ENCODE measurements around the gene NUTM2F. TPM values are rescaled to one million over a fixed set of nuclear protein-coding genes. Genes with fewer than 3 reads are reported as not detected.
"Not testable (repeated sequence)": the region's sequence is repeated elsewhere in the genome, so short reads cannot be mapped to it uniquely, and the experiment has no call there.

The NUTM2F gene
- total RNA-seq = not detected

DNA sequence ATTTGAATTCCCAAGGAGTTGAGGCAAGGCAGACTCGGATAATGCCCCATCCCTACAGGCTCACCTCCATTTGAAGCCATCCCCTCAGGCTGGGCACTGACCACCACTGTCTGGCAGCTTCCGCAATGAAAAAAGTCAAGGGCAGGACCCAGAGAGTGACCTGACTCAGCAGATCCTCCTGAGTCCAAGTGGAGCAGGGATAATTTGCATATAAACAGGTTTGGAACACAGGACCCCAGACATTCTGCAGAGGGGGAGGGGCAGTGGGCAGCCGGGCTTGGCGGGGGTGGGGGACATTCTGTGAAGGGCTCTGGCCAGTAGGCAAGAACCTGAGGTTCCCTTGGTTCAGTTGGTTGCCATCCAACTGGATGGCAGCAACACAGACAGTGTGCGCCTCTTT is at the start of gene NUTM2F:
Gene NUTM2F (minus strand): TSS at position 101 of the 400 bp plus-strand sequence. CDS start 21 bp downstream, at position 80.
- DNase-seq (ENCODE audit: low spot score) = not testable (repeated sequence)

- not testable (repeated sequence) for DNase-seq (ENCODE audit: low spot score)
Measured at GRCh38 chr9:94375197-94375596, 46.8 kb upstream of the NUTM2F start.

GRCh38 chr9:94374176-94375056 is 46.0 kb upstream of the NUTM2F start:
- DNase-seq (ENCODE audit: low spot score) = peak; percentile 91

- not testable (repeated sequence) for DNase-seq (ENCODE audit: low spot score)
Measured at GRCh38 chr9:94373779-94374175, 45.3 kb upstream of the NUTM2F start.

DNA sequence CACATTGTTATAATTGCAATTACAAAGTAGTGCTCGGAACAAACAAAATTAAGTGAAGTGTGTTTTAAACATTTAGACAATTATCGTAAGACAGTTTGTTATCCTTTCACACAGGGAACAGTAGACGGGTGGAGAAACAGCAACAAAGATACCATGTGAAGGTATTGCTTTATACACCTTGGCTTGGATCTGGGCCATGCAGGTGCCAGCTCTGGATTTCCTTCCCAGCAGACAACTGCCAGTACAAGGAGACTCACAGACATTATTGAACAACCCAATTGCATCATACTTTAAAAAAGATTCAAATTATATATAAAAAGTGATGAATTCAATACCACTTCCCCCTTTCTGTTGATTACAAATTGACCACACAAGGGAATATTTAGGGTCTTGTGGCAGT is 41.8 kb upstream of the NUTM2F start:
- not testable (repeated sequence) for DNase-seq (ENCODE audit: low spot score)

DNA sequence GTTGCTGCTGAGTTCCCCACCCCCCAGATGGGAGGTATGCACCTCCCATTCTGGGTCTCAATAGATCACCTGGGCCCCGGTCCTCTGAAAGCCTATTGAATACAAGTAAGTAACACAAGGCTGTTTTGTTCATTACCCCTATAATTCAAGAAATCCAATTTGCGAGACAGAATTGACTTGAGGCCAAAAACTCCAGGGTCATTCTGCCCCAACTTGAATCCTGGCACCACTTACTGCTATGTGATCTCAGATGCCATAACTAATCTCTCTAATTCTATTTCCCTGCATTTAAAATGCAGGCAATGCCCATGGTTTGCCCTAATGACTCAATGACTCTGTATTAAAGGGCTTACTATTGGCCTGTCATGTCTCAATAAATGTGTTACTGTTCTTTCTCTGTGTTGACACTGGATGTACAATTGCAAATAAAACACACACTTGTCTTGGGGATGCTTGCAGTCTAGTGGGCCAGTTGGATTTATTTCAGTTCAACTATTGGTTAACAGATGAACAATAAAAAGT is 35.7 kb upstream of the NUTM2F start:
- DNase-seq (ENCODE audit: low spot score) = not testable (repeated sequence)

GRCh38 chr9:94357158-94357557 is 28.7 kb upstream of the NUTM2F start:
- DNase-seq (ENCODE audit: low spot score) = not testable (repeated sequence)

DNA sequence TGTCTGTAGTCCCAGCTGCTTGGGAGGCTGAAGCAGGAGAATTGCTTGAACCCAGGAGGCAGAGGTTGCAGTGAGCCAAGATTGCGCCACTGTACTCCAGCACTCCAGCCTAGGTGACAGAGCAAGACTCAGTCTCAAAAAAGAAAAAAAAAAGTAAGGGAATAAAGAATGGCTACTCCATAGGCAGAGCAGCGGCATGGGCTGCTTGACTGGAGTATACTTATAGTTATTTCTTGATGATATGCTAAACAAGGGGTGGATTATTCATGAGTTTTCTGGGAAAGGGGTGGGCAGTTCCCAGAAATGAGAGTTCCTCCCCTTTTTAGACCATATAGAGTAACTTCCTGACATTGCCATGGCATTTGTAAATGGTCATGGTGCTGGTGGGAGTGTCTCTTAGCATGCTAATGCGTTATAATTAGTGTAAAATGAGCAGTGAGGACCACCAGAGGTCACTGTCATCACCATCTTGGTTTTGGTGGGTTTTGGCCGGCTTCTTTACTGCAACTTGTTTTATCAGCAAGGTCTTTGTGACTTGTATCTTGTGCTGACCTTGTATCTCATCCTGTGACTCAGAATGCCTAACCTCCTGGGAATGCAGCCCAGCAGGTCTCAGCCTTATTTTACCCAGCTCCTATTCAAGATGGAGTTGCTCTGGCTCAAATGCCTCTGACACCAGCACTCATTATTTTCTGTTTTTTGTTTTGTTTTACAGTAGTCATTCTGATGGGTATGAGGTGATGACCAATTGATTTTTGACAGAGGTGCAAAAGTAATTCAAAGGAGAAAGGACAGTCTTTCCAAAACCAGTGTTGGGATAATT is 23.7 kb upstream of the NUTM2F start:
- DNase-seq (ENCODE audit: low spot score) = not testable (repeated sequence)

- DNase-seq (ENCODE audit: low spot score) = not testable (repeated sequence)
Measured at GRCh38 chr9:94348754-94349153, 20.3 kb upstream of the NUTM2F start.

DNA sequence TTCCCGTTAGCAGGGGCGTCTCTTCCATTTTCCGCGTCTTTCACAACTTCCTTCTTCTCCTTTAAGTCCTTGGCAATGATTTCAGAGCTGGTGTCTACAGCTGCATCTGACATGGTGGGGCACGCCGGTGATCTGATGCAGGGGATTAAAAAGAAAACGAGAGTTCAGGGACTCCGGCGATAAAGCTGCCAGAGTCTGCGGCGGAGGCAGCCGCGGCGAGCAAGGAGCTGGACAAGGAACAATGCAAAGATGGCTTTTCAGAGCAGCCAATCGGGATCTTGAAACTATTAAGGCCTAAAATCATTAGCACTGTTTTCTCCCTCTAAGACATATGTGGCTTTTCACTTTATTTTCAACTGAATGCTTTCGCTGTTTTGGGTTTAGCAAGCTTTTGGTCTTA is 19.0 kb upstream of the NUTM2F start:
- DNase-seq (ENCODE audit: low spot score) = not testable (repeated sequence)

GRCh38 chr9:94341703-94342102 is 13.3 kb upstream of the NUTM2F start:
- DNase-seq (ENCODE audit: low spot score) = not testable (repeated sequence)

GRCh38 chr9:94340750-94341149 is 12.3 kb upstream of the NUTM2F start:
- DNase-seq (ENCODE audit: low spot score) = not testable (repeated sequence)

DNA sequence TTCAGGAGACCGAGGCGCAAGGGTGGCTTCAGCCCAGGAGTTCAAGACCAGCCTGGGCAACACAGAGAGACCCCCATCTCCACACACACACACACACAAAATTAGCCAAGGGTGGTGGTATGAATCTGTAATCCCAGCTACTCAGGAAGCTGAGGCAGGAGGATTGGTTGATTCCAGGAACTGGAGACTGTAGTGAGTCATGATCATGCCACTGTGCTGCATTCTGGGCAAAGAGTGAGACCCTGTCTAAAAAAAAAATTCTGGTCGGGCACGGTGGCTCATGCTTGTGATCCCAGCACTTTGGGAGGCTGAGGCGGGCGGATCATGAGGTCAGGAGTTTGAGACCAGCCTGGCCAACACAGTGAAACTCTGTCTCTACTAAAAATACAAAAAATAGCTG is 11.2 kb upstream of the NUTM2F start:
- not testable (repeated sequence) for DNase-seq (ENCODE audit: low spot score)

GRCh38 chr9:94338723-94339122 is 10.3 kb upstream of the NUTM2F start:
- not testable (repeated sequence) for DNase-seq (ENCODE audit: low spot score)

DNA sequence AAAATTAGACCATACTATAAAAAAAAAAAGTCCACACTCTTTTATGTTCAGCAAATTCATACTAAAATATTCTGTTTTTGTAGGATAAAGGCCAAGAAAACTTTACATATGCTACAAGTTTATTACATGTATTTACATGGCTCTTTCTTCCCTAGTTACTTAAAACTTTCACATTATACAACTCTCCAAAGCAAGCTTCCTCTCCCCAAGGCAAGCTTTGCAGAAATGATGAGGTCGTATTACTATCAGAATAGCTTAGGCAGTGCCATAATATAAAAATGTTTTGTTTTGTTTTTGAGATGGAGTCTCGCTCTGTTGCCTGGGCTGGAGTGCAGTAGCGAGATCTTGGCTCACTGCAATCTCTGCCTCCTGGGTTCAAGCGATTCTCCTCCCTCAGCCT is 8.0 kb upstream of the NUTM2F start:
- not testable (repeated sequence) for DNase-seq (ENCODE audit: low spot score)

DNA sequence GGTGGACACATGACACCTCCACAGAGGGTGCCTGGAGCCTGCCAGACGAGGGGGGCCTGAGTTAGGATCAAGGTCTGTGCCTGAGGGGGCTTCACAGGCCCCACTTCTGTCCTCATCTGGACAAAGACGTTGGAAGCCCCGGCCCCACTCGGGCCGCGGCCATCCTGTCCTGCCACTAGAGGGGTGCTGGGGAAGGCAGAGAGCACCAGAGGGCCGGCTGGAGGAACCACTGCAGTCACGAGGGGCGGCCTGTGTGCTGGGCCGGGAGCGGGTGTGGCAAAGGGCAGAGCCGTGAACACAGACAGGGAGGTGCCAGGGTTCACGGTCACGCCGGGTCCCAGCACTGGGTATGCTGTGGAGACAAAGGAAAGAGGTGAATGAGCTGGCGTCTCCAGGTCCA is 2.9 kb downstream of the NUTM2F start:
- DNase-seq (ENCODE audit: low spot score) = not testable (repeated sequence)

DNA sequence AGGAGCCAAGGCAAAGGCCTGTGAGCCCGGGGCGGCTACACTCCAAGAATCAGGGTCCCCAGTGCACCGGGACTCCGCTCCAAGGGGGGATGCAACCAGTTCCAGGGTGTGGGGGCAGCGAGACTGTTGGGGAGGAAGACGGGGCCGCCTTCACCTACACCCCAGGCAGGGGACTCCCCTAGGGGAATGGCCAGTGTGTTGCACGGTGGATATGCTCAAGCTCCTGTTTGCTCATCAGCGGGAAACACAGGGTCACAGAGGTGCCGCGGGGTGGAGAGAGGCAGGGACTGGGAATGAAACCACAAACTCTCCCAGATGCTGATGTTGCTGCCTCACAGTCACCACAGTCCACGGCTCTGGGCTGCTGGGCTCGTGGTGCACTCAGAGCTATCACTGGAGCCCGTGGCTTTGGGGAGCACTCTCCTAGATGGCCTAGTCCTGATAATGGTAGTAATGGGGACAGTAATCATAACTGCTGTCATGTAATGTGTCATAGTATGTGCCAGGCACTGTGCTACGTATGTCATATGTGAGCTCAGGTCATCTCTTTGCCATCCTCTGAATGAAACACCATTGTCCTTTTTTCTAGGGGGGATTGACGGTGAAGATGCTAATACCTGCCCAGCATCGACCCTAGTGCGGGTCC is 5.2 kb downstream of the NUTM2F start:
- DNase-seq (ENCODE audit: low spot score) = not testable (repeated sequence)

GRCh38 chr9:94322342-94322940 is 6.0 kb downstream of the NUTM2F start:
- DNase-seq (ENCODE audit: low spot score) = not testable (repeated sequence)

GRCh38 chr9:94317949-94318657 is 10.3 kb downstream of the NUTM2F start:
- DNase-seq (ENCODE audit: low spot score) = not testable (repeated sequence)

DNA sequence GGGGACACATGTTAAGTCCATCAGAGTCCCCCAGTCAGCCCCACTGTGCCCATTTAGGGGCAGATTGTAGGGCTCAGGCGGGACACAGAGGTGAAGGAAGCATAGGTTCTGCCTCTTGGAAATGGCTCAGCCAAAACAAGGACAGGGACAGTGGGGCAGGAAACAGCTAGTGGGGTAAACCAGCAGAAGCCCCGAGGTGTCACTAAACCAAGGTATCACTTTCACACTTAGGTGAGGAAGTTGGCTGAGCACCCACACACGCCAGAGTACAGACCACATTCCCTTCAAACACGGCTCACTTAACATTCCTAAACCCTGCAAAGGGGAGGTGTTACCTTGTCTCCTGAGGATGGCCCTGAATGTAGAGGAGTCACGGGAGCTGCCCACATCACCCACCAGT is 12.2 kb downstream of the NUTM2F start:
- not testable (repeated sequence) for DNase-seq (ENCODE audit: low spot score)

All from mucosa of gallbladder (tissue), 1 donor.